NCI-H2196 (cell line): ENCODE data around the gene RORC.
"Not testable (repeated sequence)": the region's sequence is repeated elsewhere in the genome, so short reads cannot be mapped to it uniquely, and the experiment has no call there.

Experiments
- DNase-seq: peaks from one replicate; lab custom pipeline; 2025; ENCODE audit not compliant: unreplicated experiment; lab: John Stamatoyannopoulos, UW

The RORC gene

GRCh38 chr1:151807131-151807530 lies 24.5 kb downstream of the RORC start:
- DNase-seq: no peak

- DNase-seq: no peak
These were observed 25.4 kb downstream of the RORC start for GRCh38 chr1:151806170-151806569.

GRCh38 chr1:151805066-151805820 lies 26.4 kb downstream of the RORC start, which contains the start of gene LINGO4:
TSS of gene LINGO4 (minus strand) at chr1:151805419. CDS start at chr1:151802704, 2,715 bp downstream.
- DNase-seq: no peak

GRCh38 chr1:151803915-151804314 lies 27.7 kb downstream of the RORC start:
- DNase-seq: no peak

GRCh38 chr1:151803164-151803563 lies 28.4 kb downstream of the RORC start:
- DNase-seq: no peak

- DNase-seq: no peak
These were observed 29.2 kb downstream of the RORC start for GRCh38 chr1:151802372-151802771.

GRCh38 chr1:151801846-151802245 lies 29.8 kb downstream of the RORC start:
- no peak for DNase-seq

- no peak for DNase-seq
These were observed 30.2 kb downstream of the RORC start for GRCh38 chr1:151801310-151801820.

- DNase-seq: no peak
These were observed 30.8 kb downstream of the RORC start for GRCh38 chr1:151800830-151801229.

- no peak for DNase-seq
These were observed 32.2 kb downstream of the RORC start for GRCh38 chr1:151799179-151800022.

GRCh38 chr1:151798571-151798970 lies 33.0 kb downstream of the RORC start:
- DNase-seq: no peak

GRCh38 chr1:151790940-151791651 lies 40.5 kb downstream of the RORC start:
- no peak for DNase-seq

- peak; percentile 97 for DNase-seq
These were observed 41.3 kb downstream of the RORC start, which contains the start of gene TDRKH for GRCh38 chr1:151790071-151790939. TSS of gene TDRKH (minus strand) at chr1:151790500. CDS start at chr1:151783022, 7,478 bp downstream.

- no peak for DNase-seq
These were observed 43.9 kb downstream of the RORC start for GRCh38 chr1:151787689-151788088.

- no peak for DNase-seq
These were observed 47.8 kb downstream of the RORC start for GRCh38 chr1:151783796-151784195.

- no peak for DNase-seq
These were observed 48.9 kb downstream of the RORC start for GRCh38 chr1:151782741-151783140.

- DNase-seq: not testable (repeated sequence)
These were observed 49.6 kb downstream of the RORC start for GRCh38 chr1:151782026-151782425.

GRCh38 chr1:151780736-151781135 lies 50.9 kb downstream of the RORC start:
- not testable (repeated sequence) for DNase-seq

GRCh38 chr1:151779852-151780251 lies 51.8 kb downstream of the RORC start:
- DNase-seq: no peak

GRCh38 chr1:151777317-151777716 lies 54.3 kb downstream of the RORC start:
- DNase-seq: no peak
